RWPE1 (cell line): ENCODE data around the gene CEBPE.

Source experiments
- CTCF ChIA-PET: fragments of 350-600 bp; sonication (Branson Sonifier 250); formaldehyde crosslinking; extraction: SDS; loops from one replicate; lab custom pipeline; 2021; lab: Yijun Ruan, JAX
- POLR2A ChIA-PET: fragments of 400-600 bp; formaldehyde crosslinking; extraction: SDS; loops from one replicate; lab custom pipeline; 2020; ENCODE audit warnings: antibody characterized with exemption; ENCODE audit not compliant: low non-redundant PET; lab: Yijun Ruan, JAX
- DNase-seq: peaks from one replicate; pipeline ENCODE4 v3.0.0; 2012; ENCODE audit warnings: low spot score
- H3K27ac ChIP-seq: fragments of 450-650 bp; 2 replicates; pipeline ENCODE4 v1.5.1; 2017
- CTCF ChIP-seq: fragments of 450-650 bp; conservative IDR thresholded peaks from 2 replicates; pipeline ENCODE4 v1.5.1; 2017; ENCODE audit warnings: low read depth, mild to moderate bottlenecking

CEBPE gene

GRCh38 chr14:23125011-23125410 lies 6.0 kb upstream of the CEBPE start:
- DNase-seq = no peak
- TF ChIP-seq CTCF = no peak
- H3K27ac ChIP-seq = peak overlapping the region; percentile 75
- CTCF ChIA-PET = no interaction called here
- POLR2A ChIA-PET = no interaction called here

- peak overlapping the region; percentile 75 for H3K27ac ChIP-seq
- CTCF ChIA-PET = interaction anchor here (1.0 to 2.5 kb wide), 2 partner anchors 35 to 62 kb away, joined by 3 to 15 read pairs; no protein-coding TSS in a partner anchor
- TF ChIP-seq CTCF = no peak
- DNase-seq = no peak
- POLR2A ChIA-PET = no interaction called here
Observed at GRCh38 chr14:23124337-23124954, 5.4 kb upstream of the CEBPE start.

DNA sequence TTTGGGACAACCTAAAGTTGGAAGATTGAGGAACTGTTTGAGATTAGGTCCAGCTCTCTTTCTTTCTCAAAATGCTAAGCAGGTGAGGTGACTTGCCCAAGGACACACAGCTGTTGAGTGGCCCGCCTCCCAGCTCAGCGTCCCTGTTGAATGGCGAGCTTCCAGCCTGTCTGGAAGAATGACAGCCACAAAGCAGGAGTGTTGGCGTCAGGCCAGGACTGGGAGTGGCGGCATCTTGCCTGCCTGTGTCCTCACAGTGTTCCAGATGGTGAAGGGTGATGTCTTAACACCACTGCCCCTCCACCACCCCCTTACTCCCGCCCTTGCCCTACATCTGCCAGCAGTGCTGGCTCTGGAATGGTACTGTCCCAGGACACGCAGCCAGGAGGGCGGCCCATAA lies 4.4 kb upstream of the CEBPE start:
- no peak for TF ChIP-seq CTCF
- ChIA-PET POLR2A (no interaction called here), CTCF (interaction anchor here (0.6 to 2.5 kb wide), 5 partner anchors 12 to 179 kb away, joined by 3 to 15 read pairs (median 3); partner anchors contain the start of gene PPP1R3E)
- peak; percentile 31 for DNase-seq
- peak overlapping the region; percentile 75 for H3K27ac ChIP-seq

DNA sequence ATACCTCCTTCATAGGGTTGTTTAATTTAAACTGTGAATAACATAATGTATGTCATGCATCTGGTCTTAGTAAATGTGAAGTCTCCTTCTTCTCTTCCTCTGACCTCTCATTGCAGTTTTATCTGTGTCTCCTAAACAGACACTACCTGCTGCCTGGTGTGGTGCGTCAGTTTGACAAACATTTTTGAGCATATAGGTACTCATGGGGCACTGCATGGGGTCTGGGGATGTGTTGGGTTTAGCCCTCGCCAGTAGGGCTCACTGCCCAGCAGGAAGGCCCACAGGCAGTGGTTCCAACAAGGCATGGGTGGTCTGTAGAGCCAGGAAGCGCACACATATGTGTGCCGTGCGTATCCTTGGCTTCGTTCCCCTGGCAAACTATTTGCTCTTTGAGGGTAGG lies 3.0 kb upstream of the CEBPE start:
- DNase-seq = no peak
- peak overlapping the region; percentile 75 for H3K27ac ChIP-seq
- no peak for TF ChIP-seq CTCF
- ChIA-PET POLR2A (no interaction called here), CTCF (interaction anchor here (0.8 to 2.1 kb wide), 6 partner anchors 15 to 106 kb away, joined by 3 to 78 read pairs (median 6); partner anchors contain the start of gene SLC7A8)

DNA sequence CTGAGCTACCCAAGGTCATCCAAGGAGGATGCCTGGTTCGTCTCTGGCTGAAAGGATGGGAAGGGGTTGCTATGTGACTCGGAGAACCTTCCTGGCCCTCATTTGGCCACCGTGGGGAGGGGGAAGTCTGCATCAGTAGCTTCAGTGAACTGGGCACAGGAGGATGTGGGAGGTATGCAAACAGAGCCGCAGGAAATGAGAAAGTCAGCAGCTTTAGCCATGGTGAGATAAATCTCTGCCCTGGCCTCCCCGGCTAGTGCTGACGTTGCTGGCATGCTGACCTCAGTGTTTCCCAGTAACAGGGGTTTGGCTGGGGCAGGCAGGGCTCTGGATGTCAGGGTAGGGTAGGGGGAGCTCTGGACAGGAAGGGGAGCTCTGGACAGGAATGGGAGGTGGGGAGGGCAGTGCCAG lies 2.3 kb upstream of the CEBPE start:
- peak overlapping the region; percentile 53 for H3K27ac ChIP-seq
- POLR2A ChIA-PET = no interaction called here
- DNase-seq = no peak

More for the DNA sequence above, 2.3 kb upstream of the CEBPE start:
- CTCF ChIA-PET = interaction anchor here (0.6 to 2.1 kb wide), 17 partner anchors 9 to 987 kb away, joined by 3 to 78 read pairs (median 5); partner anchors contain the start of genes ACIN1, C14orf119 and SLC7A8
- TF ChIP-seq CTCF = no peak
